Measurements from ENCODE around the gene PBLD.
"Not testable (repeated sequence)": the region's sequence is repeated elsewhere in the genome, so short reads cannot be mapped to it uniquely, and the experiment has no call there.

The PBLD gene

DNA sequence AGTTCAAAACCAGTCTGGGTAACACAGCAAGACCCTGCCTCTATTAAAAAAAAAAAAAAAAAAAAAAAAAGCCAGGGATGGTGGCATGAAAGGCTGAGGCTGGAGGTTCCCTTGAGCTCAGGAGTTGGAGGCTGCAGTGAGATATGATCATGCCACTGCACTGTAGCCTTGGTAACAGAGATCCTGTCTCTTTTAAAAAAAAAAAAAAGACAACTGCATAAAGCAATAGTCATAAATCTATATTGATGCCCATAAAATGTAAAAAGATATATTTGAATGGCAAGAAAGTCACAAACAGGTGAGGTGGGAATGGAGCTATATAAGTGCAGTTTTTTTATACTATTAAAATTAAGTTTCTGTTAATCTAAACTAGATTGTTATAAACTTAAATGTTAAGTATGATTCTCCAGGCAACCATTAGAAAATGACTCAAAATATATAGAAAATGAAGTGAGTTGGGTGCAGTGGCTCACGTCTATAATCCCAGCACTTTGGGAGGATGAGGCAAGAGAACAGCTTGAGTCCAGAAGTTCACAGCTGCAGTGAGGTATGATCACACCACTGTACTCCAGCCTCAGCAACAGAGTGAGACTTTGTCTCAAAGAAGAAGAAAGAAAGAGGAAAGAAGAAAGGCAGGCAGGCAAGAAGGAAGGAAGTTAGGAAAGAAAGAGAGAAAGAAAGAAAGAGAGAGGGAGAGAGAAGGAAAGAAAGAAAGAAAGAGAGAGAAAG is 14.2 kb downstream of the PBLD start:
- in situ Hi-C loops (cut with MboI; ENCODE audit: low sequenced_read_pairs, unreplicated experiment) = loop anchor here (25.0 kb wide), 1 partner anchor 456 kb away; no protein-coding TSS in a partner anchor
- TF ChIP-seq, protein P1, sequence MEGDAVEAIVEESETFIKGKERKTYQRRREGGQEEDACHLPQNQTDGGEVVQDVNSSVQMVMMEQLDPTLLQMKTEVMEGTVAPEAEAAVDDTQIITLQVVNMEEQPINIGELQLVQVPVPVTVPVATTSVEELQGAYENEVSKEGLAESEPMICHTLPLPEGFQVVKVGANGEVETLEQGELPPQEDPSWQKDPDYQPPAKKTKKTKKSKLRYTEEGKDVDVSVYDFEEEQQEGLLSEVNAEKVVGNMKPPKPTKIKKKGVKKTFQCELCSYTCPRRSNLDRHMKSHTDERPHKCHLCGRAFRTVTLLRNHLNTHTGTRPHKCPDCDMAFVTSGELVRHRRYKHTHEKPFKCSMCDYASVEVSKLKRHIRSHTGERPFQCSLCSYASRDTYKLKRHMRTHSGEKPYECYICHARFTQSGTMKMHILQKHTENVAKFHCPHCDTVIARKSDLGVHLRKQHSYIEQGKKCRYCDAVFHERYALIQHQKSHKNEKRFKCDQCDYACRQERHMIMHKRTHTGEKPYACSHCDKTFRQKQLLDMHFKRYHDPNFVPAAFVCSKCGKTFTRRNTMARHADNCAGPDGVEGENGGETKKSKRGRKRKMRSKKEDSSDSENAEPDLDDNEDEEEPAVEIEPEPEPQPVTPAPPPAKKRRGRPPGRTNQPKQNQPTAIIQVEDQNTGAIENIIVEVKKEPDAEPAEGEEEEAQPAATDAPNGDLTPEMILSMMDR (IDR thresholded peaks at IDR 0.05; ENCODE audit: borderline replicate concordance, control extremely low read depth, extremely low read depth, insufficient read depth, missing control alignments) = no peak
- DNase-seq (ENCODE audit: low spot score) = no peak

DNA sequence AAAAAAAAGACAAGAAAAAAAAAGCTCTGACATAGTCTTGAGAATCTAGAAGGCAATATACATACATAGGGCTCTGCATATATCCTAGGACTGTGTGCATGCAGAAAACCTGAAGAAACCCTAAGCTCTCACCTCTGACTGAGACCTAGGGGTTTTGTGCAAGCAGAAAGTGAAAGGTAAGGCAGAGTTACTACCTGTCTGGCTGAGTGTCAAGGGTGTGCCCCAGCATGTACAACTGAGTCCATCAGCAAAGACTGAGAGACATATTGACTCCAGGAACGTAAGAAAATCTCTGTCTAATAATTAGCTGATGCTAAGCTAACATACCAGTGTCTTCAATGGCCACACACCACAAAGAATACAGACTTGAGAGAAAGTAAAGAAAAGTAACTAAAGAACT is 17.1 kb downstream of the PBLD start:
- in situ Hi-C loops (cut with MboI; ENCODE audit: low sequenced_read_pairs, unreplicated experiment) = loop anchor here (25.0 kb wide), 1 partner anchor 453 kb away; no protein-coding TSS in a partner anchor
- TF ChIP-seq, protein P1 (IDR thresholded peaks at IDR 0.05; ENCODE audit: borderline replicate concordance, control extremely low read depth, extremely low read depth, insufficient read depth, missing control alignments) = no peak
- DNase-seq (ENCODE audit: low spot score) = no peak

DNA sequence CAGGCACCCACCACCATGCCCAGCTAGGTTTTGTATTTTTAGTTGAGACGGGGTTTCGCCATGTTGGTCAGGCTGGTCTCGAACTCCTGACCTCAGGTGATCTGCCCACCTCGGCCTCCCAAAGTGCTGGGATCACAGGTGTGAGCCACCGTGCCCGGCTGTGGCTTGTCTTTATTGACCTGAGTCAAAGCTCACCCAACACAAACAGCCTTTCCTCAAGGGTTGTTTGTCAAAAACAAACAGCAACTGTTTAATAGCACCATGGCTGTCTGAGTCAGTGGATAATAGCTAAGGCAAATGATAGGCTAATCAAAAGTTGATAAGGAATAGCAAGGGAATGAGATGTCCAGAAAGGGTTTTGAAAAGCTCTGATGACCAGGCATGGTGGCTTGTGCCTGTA is 17.8 kb downstream of the PBLD start:
- in situ Hi-C loops (cut with MboI; ENCODE audit: low sequenced_read_pairs, unreplicated experiment) = loop anchor here (25.0 kb wide), 1 partner anchor 453 kb away; no protein-coding TSS in a partner anchor
- not testable (repeated sequence) for DNase-seq (ENCODE audit: low spot score)

DNA sequence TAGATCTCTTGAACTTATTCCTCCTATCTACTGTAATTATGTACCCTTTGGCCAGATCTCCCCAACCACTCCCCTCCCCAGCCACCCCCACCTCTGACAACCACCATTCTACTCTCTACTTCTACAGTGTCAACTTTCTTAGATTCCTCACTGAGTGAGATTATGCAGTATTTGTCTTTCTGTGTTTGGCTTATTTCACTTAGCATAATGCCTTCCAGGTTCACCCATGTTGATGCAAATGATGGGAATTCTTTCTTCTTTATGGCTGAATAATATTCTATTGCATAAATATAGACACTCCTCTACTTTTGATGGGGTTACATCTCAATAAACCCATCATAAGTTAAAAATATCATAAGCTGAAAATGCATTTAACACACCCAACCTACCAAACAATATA is 22.2 kb downstream of the PBLD start:
- no peak for DNase-seq (ENCODE audit: low spot score)
- in situ Hi-C loops (cut with MboI; ENCODE audit: low sequenced_read_pairs, unreplicated experiment) = loop anchor here (25.0 kb wide), 1 partner anchor 448 kb away; no protein-coding TSS in a partner anchor
- TF ChIP-seq, protein P1 (IDR thresholded peaks at IDR 0.05; ENCODE audit: borderline replicate concordance, control extremely low read depth, extremely low read depth, insufficient read depth, missing control alignments) = no peak

DNA sequence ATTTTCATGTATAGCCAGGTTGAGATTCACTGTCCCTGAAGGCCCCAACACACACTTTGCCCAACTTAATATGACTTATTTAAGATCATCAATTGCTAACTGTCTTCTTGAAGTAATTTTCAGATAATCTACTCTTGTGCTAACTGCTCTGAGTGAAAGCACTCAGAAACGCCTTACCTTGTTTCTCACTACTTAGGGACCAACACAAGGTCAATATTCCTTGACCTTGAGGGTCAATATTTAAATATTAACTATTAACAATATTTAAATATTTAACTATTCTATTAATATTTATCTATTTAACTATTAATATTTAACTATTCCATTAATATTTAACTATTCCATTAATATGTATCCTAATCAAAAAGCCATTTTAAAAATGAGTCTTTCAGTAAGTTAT is 26.9 kb downstream of the PBLD start:
- TF ChIP-seq, protein P1 (IDR thresholded peaks at IDR 0.05; ENCODE audit: borderline replicate concordance, control extremely low read depth, extremely low read depth, insufficient read depth, missing control alignments) = no peak
- in situ Hi-C loops (cut with MboI; ENCODE audit: low sequenced_read_pairs, unreplicated experiment) = loop anchor here (25.0 kb wide), 1 partner anchor 444 kb away; no protein-coding TSS in a partner anchor
- no peak for DNase-seq (ENCODE audit: low spot score)

DNA sequence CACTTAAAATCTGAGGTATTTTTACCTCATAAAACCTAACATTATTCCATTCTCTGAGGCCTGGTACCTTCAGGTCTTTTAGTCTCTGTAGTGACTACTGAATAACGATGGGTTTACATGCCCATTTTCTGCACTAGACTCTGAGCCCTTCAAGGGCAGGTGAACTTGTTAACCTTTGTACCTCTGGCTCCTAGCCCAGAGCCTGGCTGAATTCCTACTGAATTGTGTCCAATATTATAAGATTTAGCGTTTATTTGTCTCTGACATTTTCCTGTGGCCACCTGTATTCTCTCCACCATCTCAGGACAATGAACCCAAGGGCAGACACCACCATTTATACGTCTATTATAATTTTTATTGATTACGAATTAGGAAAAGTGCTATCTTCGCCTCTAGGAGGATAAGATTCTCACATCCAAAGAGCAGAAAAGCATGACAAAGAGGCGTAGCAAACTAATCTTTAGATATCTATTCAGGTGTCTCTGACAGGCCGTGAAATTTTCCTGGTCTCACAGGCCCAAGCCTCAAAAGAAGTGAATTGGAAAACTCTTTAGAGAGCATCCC is 28.8 kb downstream of the PBLD start:
- TF ChIP-seq, protein P1 (IDR thresholded peaks at IDR 0.05; ENCODE audit: borderline replicate concordance, control extremely low read depth, extremely low read depth, insufficient read depth, missing control alignments) = no peak
- in situ Hi-C loops (cut with MboI; ENCODE audit: low sequenced_read_pairs, unreplicated experiment) = loop anchor here (25.0 kb wide), 1 partner anchor 442 kb away; no protein-coding TSS in a partner anchor
- DNase-seq (ENCODE audit: low spot score) = no peak

DNA sequence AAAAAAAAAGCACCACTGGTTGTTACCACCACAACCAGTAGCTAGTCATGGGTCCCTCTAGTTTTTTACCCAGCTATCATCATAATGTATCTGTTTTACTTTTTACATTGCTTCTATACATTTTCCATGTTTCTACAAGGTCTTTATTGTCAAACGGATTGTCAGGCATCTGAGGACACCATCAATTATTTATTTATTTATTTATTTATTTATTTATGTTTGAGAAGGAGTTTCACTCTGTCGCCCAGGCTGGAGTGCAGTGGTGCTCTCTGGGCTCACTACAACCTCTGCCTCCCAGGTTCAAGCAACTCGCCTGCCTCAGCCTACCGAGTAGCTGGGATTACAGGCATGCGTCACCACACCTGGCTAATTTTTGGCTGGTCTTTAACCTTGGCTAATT is 29.9 kb downstream of the PBLD start:
- in situ Hi-C loops (cut with MboI; ENCODE audit: low sequenced_read_pairs, unreplicated experiment) = loop anchor here (25.0 kb wide), 1 partner anchor 441 kb away; no protein-coding TSS in a partner anchor
- no peak for DNase-seq (ENCODE audit: low spot score)
- TF ChIP-seq, protein P1 (IDR thresholded peaks at IDR 0.05; ENCODE audit: borderline replicate concordance, control extremely low read depth, extremely low read depth, insufficient read depth, missing control alignments) = no peak
